ENCODE data around the gene LST1.

LST1 gene

DNA sequence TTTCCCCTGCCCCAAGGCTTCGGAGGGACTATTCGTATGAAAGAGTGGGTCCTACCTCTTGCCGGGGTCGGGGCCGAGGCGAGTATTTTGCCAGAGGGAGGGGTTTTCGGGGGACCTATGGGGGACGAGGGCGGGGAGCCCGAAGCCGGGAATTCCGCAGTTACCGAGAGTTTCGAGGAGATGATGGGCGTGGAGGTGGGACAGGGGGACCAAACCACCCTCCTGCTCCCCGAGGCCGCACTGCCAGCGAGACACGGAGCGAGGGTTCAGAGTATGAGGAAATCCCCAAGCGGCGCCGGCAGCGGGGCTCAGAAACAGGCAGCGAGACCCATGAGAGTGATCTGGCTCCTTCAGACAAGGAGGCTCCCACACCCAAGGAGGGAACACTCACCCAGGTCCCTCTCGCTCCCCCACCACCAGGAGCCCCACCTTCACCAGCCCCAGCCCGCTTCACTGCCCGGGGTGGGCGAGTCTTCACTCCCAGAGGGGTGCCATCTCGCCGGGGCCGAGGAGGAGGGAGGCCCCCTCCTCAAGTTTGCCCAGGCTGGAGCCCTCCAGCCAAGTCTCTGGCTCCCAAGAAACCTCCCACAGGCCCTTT is 45.7 kb downstream of the LST1 start:
- H3K9me3 ChIP-seq (ENCODE audit: severe bottlenecking) = no peaks in the 10 kb centered on the region

DNA sequence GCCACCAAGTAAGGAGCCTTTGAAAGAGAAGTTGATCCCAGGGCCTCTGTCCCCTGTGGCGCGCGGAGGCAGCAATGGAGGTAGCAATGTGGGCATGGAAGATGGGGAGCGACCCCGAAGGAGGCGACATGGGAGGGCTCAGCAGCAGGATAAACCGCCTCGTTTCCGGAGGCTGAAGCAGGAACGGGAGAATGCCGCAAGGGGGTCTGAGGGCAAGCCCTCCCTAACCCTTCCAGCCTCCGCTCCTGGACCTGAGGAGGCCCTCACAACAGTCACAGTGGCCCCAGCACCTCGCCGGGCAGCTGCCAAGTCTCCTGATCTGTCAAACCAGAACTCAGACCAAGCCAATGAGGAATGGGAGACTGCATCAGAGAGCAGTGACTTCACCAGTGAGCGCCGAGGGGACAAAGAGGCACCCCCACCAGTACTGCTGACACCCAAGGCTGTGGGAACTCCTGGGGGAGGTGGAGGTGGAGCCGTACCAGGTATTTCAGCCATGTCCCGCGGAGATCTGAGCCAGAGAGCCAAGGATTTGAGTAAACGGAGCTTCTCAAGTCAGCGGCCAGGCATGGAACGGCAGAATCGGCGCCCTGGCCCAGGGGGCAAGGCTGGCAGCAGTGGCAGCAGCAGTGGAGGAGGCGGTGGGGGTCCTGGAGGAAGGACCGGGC is 46.3 kb downstream of the LST1 start:
- peaks cover 99% of the 10 kb centered on the region for H3K36me3 ChIP-seq (ENCODE audit: low read depth)
- no peak overlapping the region for H3K27ac ChIP-seq (ENCODE audit: poor library complexity, severe bottlenecking)
- H3K4me1 ChIP-seq (ENCODE audit: insufficient read depth, poor library complexity, severe bottlenecking) = no peaks in the 10 kb centered on the region
- TF ChIP-seq, protein P1, sequence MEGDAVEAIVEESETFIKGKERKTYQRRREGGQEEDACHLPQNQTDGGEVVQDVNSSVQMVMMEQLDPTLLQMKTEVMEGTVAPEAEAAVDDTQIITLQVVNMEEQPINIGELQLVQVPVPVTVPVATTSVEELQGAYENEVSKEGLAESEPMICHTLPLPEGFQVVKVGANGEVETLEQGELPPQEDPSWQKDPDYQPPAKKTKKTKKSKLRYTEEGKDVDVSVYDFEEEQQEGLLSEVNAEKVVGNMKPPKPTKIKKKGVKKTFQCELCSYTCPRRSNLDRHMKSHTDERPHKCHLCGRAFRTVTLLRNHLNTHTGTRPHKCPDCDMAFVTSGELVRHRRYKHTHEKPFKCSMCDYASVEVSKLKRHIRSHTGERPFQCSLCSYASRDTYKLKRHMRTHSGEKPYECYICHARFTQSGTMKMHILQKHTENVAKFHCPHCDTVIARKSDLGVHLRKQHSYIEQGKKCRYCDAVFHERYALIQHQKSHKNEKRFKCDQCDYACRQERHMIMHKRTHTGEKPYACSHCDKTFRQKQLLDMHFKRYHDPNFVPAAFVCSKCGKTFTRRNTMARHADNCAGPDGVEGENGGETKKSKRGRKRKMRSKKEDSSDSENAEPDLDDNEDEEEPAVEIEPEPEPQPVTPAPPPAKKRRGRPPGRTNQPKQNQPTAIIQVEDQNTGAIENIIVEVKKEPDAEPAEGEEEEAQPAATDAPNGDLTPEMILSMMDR (IDR thresholded peaks at IDR 0.05; ENCODE audit: poor library complexity, severe bottlenecking) = no peak
- H3K9me3 ChIP-seq (ENCODE audit: severe bottlenecking) = no peaks in the 10 kb centered on the region
- ATAC-seq (ENCODE audit: low read depth) (no peak), DNase-seq (ENCODE audit: low spot score) (no peak)
- no peaks in the 10 kb centered on the region for H3K27me3 ChIP-seq (ENCODE audit: insufficient read depth, poor library complexity, severe bottlenecking)
- no peak overlapping the region for H3K4me3 ChIP-seq (ENCODE audit: severe bottlenecking)

More for the DNA sequence above, 45.7 kb downstream of the LST1 start:
- no peak for ATAC-seq (ENCODE audit: low read depth)
- TF ChIP-seq, protein P1 (IDR thresholded peaks at IDR 0.05; ENCODE audit: poor library complexity, severe bottlenecking) = no peak
- H3K4me1 ChIP-seq (ENCODE audit: insufficient read depth, poor library complexity, severe bottlenecking) = no peaks in the 10 kb centered on the region
- H3K36me3 ChIP-seq (ENCODE audit: low read depth) = peaks cover 99% of the 10 kb centered on the region
- no peak overlapping the region for H3K27ac ChIP-seq (ENCODE audit: poor library complexity, severe bottlenecking)
- H3K4me3 ChIP-seq (ENCODE audit: severe bottlenecking) = no peak overlapping the region
- H3K27me3 ChIP-seq (ENCODE audit: insufficient read depth, poor library complexity, severe bottlenecking) = no peaks in the 10 kb centered on the region
- DNase-seq (ENCODE audit: low spot score) = no peak

GRCh38 chr6:31633447-31633846 is 47.4 kb downstream of the LST1 start:
- no peaks in the 10 kb centered on the region for H3K27me3 ChIP-seq (ENCODE audit: insufficient read depth, poor library complexity, severe bottlenecking)
- peaks cover 96% of the 10 kb centered on the region for H3K36me3 ChIP-seq (ENCODE audit: low read depth)
- TF ChIP-seq, protein P1 (IDR thresholded peaks at IDR 0.05; ENCODE audit: poor library complexity, severe bottlenecking) = no peak
- H3K27ac ChIP-seq (ENCODE audit: poor library complexity, severe bottlenecking) = no peak overlapping the region
- DNase-seq (ENCODE audit: low spot score) (no peak), ATAC-seq (ENCODE audit: low read depth) (no peak)
- H3K4me1 ChIP-seq (ENCODE audit: insufficient read depth, poor library complexity, severe bottlenecking) = no peaks in the 10 kb centered on the region
- H3K4me3 ChIP-seq (ENCODE audit: severe bottlenecking) = no peak overlapping the region
- no peaks in the 10 kb centered on the region for H3K9me3 ChIP-seq (ENCODE audit: severe bottlenecking)

- no peak overlapping the region for H3K4me3 ChIP-seq (ENCODE audit: severe bottlenecking)
- no peak overlapping the region for H3K27ac ChIP-seq (ENCODE audit: poor library complexity, severe bottlenecking)
- H3K27me3 ChIP-seq (ENCODE audit: insufficient read depth, poor library complexity, severe bottlenecking) = no peaks in the 10 kb centered on the region
- H3K9me3 ChIP-seq (ENCODE audit: severe bottlenecking) = no peaks in the 10 kb centered on the region
- no peak for DNase-seq (ENCODE audit: low spot score)
- no peaks in the 10 kb centered on the region for H3K4me1 ChIP-seq (ENCODE audit: insufficient read depth, poor library complexity, severe bottlenecking)
- no peak for ATAC-seq (ENCODE audit: low read depth)
- TF ChIP-seq, protein P1 (IDR thresholded peaks at IDR 0.05; ENCODE audit: poor library complexity, severe bottlenecking) = no peak
- H3K36me3 ChIP-seq (ENCODE audit: low read depth) = peaks cover 96% of the 10 kb centered on the region
Observed at GRCh38 chr6:31634131-31634530, 48.1 kb downstream of the LST1 start.

- Histone ChIP-seq H3K27ac (ENCODE audit: poor library complexity, severe bottlenecking) (no peak overlapping the region), H3K36me3 (ENCODE audit: low read depth) (peaks cover 97% of the 10 kb centered on the region), H3K27me3 (ENCODE audit: insufficient read depth, poor library complexity, severe bottlenecking) (no peaks in the 10 kb centered on the region), H3K4me3 (ENCODE audit: severe bottlenecking) (no peak overlapping the region), H3K9me3 (ENCODE audit: severe bottlenecking) (no peaks in the 10 kb centered on the region), H3K4me1 (ENCODE audit: insufficient read depth, poor library complexity, severe bottlenecking) (no peaks in the 10 kb centered on the region)
- TF ChIP-seq, protein P1 (IDR thresholded peaks at IDR 0.05; ENCODE audit: poor library complexity, severe bottlenecking) = no peak
- DNase-seq (ENCODE audit: low spot score) (no peak), ATAC-seq (ENCODE audit: low read depth) (no peak)
Observed at GRCh38 chr6:31634969-31635575, 49.0 kb downstream of the LST1 start.
